GM10847 (cell line): ENCODE measurements around the gene TEX11.

ENCODE experiments used
- POLR2A ChIP-seq: IDR thresholded peaks from 2 replicates; pipeline ENCODE4 v1.6.1; 2011; ENCODE audit not compliant: insufficient read length; ENCODE audit errors: extremely low read depth

TEX11 gene

DNA sequence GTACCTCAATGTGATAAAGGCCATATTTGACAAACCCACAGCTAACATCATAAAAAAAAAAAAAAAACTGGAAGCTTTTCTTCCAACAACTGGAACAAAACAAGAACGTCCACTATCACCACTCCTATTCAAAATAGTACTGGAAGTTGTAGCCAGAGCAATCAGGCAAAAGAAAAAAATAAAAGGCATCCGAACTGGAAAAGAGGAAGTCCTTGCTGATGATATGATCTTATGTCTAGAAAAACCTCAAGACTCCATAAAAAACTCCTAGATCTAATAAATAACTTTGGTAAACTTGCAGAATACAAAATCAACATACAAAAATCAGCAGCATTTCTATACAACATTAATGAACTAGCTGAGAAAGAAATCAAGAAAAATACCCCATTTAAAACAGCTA is 134.3 kb downstream of the TEX11 start:
- TF ChIP-seq POLR2A: no peak

DNA sequence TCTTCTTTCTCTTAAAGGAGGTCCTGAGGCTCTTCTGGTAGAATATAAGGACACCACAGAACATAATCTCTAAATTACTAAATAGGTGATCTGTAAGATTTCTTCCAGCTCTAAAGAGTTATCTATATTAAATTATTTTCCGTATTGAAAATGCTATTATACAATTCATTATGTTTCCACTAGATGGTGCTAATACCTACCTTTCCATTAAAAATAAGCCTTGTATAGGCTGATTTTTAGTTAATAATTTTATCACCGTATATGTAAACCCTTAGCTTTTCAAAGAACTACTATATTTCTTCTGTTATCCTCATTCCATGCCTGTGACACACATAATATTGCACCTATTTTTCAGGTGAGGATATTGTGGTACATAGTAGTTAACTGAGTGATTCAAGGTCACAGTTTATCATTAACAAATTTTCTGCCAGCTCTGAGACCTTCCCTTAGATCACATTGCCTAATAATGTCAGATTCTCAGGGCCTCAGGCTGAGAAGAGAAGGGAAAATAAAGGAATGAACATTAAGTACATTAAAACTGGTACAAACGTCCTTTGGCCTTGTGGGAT is 138.8 kb downstream of the TEX11 start:
- no peak for TF ChIP-seq POLR2A

DNA sequence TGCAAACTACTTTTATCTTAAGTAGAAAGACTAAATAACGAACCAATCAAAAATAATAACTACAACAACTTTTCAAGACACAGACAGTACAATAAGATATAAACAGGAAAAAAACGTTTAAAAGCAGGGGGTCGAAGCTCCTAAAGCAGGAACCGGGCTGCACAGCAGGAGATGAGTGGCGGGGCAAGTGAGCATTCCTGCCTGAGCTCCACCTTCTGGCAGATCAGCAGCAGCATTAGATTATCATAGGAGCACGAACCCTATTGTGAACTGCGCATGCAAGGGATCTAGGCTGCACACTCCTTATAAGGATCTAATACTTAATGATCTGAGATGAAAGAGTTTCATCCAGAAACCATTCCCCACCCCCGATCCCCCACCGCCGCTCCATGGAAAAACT is 146.2 kb downstream of the TEX11 start:
- TF ChIP-seq POLR2A: no peak

DNA sequence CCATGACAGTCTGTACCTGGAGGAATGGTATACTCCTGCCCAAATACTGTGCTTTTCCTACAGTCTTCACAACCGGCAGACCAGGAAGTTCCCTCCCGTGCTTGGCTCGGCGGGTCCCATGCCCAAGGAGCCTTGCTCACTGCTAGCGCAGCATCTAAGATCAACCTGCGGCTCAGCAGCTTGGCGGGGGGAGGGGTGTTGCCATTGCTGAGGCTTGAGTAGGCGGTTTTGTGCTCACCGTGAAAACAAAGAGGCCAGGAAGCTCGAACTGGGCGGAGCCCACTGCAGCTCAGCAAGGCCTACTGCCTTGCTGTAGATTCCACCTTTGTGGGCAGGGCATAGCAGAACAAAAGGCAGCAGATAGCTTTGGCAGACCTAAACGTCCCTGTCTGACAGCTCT is 152.7 kb downstream of the TEX11 start:
- TF ChIP-seq POLR2A: no peak

DNA sequence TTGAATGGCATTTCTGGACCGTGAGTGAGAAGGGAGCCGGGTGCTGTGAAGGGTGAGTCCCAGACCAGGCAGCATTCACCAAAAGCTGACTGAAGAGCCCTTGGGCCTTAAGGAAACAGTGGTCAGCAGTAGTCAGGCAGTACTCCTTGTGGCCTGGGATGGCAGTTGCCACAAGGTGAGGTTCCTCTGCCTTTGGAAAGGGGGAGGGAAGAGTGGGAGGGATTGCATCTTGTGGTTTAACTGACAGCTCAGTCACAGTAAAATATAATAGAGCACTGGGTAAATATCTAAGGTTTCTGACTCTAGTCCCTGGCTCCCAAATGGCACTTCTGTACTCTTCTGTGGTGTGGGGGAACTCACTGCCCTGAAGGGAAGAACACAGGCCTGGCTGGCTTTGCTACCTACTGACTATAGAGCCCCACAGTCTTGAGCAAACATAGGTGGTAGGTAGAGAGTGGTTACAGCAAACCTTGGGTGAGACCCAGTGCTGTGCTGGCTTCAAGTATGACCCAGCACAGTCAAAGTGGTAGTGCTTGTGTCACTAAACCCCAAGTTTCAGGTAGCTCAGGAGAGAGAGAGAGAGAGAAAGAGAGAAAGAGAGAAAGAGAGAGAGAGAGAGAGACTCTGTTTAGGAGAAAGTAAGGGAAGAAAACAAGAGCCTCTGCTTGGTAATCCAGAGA is 154.2 kb downstream of the TEX11 start:
- TF ChIP-seq POLR2A: no peak

DNA sequence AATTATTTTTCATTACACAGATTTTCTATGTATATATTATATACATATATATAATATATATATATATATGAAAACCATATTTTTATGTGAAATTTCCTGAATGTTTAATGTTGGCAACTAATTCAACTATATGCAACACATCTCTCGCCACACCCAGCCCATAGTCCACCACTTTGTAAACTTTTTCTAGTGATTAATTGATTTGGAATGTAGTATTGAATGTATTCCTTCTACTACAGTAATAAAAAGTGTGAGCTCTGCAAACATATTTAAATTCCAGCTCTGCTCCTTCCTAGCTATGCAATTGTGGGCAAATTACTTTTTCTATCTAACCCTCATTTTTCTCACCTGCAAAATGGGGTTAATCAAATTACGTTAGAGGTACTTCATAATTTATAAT is 187.8 kb downstream of the TEX11 start:
- no peak for TF ChIP-seq POLR2A

GRCh38 chrX:70694339-70695122 is 214.0 kb downstream of the TEX11 start:
- no peak for TF ChIP-seq POLR2A

DNA sequence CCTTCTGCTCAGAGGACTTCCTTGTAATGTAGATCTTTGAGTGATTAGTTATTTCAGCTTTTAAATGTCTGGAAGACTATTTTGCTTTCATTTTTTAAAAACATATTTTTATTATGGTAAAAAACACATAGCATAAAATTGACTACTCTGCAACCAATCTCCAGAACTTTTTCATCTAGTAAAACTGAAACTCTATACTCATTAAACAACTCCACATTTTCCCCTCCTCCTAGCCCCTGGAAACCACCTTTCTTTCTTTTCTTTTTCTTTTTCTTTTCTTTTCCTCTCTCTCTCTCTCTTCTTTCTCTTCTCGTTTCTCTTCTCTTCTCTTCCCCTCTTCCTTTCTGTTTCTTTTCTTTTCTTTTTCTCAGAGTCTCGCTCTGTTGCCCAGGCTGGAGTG is 233.2 kb downstream of the TEX11 start:
- TF ChIP-seq POLR2A: no peak

- TF ChIP-seq POLR2A: no peak
Observed at GRCh38 chrX:70672326-70672725, 236.2 kb downstream of the TEX11 start.

DNA sequence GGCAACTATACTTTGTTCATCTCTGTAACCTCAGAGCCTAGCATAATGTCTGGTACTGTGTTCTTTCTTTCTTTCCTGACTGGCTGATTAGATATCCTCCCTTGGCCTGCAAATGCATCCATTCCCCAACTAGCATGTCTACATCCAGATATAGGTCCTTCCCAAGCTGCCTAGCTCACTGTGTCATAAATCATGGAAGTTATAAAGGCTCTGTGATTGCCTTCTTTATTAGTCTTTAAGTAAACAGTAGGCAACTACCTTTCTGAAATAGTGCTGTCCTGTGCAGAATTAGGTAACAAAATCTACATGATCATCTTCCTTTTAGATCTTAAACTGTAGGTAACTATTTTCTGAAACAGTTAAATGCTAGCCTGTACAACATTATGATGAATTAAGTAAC is 239.4 kb downstream of the TEX11 start:
- no peak for TF ChIP-seq POLR2A

GRCh38 chrX:70664726-70665125 is 243.8 kb downstream of the TEX11 start:
- no peak for TF ChIP-seq POLR2A

DNA sequence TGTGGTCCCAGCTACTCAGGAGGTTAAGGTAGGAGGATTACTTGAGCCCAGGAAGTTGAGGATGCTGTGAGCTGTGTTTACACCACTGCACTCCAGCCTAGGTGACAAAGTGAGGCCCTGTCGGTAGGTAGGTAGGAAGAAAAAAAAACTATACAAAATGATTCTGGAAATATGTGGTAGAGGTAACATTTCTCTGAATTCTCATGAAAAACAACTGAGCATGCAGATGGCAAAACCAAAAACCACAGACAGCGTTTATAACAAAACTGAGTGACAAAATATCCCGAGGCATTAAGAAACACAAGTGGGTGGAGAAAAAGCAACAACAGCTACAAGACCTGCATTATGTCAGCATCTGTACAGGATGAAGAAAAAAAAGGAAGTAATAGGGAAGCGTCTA is 252.2 kb downstream of the TEX11 start:
- TF ChIP-seq POLR2A: no peak

DNA sequence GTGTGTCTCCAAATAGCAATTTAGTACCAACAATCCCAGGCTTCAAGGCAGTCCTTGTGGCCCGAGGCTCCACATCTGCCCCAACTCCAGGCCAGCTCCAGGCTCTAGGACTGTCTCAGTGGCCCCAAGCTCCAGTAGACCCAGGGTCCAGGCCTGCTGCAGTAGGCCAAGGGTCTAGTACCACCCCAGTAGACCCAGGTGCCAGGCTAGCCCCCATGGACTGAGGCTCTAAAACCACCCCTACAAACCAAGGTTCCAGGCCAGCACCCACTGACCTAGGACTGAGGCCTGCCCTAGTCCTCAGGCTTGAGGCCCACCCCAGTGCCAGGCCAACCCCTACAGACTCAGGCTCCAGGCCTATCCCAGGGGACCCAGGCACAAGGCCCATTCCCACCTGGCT is 272.3 kb downstream of the TEX11 start:
- no peak for TF ChIP-seq POLR2A

DNA sequence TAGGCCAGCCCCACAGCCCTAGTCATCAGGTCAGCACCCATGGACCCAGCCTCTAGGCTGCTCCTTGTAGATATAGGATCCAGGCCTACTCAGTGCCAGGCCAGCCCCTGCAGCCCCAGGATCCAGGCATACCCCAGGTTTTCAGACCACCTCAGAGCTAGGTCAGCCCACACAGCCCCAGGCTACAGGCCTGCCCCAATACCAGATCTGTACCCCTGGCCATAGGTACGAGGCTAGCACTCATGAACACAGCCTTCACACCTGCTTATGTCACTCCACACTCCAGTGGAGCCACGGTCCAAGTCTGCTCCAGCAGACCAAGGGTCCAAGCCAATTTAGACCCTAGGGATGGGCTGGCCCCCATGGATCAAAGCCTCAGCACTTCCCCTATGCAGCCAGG is 272.8 kb downstream of the TEX11 start:
- no peak for TF ChIP-seq POLR2A

DNA sequence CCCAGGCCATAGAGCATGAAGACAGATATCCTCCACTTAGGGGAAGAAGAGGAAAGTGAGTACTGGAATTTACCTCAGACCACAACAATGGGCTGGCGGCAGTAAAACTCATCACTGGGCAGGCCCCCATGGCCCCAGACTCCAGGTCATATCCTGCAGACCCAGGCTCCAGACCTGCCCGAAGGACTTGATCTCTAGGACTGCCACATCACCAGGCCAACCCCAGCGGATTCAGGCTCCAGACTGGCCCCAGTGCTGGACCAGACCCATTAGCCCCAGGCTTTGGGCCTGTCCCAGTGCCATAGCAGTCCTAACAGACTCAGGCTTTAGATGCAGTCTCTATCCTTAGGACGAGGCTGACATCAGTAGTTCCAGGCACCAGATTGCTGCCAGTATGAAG is 273.3 kb downstream of the TEX11 start:
- no peak for TF ChIP-seq POLR2A

GRCh38 chrX:70621743-70622142 is 286.8 kb downstream of the TEX11 start:
- no peak for TF ChIP-seq POLR2A
